Activated CD4-positive, alpha-beta T cell treated with anti-CD3 and anti-CD28 coated beads for 36 hours (primary cell): ENCODE results near the gene C9orf78. TPM values are rescaled to one million over a fixed set of nuclear protein-coding genes. Genes with fewer than 3 reads are reported as not detected.

Experiments used
- ATAC-seq: fragments of 200-7000 bp; cut with Tn5 transposase; one replicate; pipeline ENCODE4 v1.10.0; 2021; ENCODE audit warnings: mild to moderate bottlenecking, moderate library complexity
- CTCF ChIA-PET: fragments of 350-600 bp; sonication (Branson Sonifier 250); formaldehyde crosslinking; loops from one replicate; lab custom pipeline; 2021; ENCODE audit warnings: antibody characterized with exemption; lab: Charles Lee
- POLR2A ChIA-PET: fragments of 350-600 bp; sonication (Branson Sonifier 250); formaldehyde crosslinking; loops from one replicate; lab custom pipeline; 2021; ENCODE audit warnings: antibody characterized with exemption, inconsistent platforms; lab: Charles Lee
- DNase-seq: peaks from one replicate; pipeline ENCODE4 v3.0.0-alpha.2; 2020
- H3K27ac Mint-ChIP-seq: one replicate; pipeline ENCODE4 v1.8.0; 2021; ENCODE audit warnings: mixed read lengths
- H3K27me3 Mint-ChIP-seq: one replicate; pipeline ENCODE4 v1.8.0; 2021; ENCODE audit warnings: mixed read lengths
- H3K36me3 Mint-ChIP-seq: one replicate; pipeline ENCODE4 v1.8.0; 2021; ENCODE audit warnings: low read depth, mixed read lengths
- H3K4me1 Mint-ChIP-seq: one replicate; pipeline ENCODE4 v1.8.0; 2021; ENCODE audit warnings: mixed read lengths
- H3K4me3 Mint-ChIP-seq: one replicate; pipeline ENCODE4 v1.8.0; 2021; ENCODE audit warnings: mild to moderate bottlenecking, moderate library complexity, mixed read lengths
- H3K9me3 Mint-ChIP-seq: one replicate; pipeline ENCODE4 v1.8.0; 2021; ENCODE audit warnings: low read depth, mixed read lengths
- intact Hi-C, 2 experiments: fragments of 100-400 bp; cut with DNase I in 1 of 2; cut with micrococcal nuclease in 1 of 2; formaldehyde crosslinking; loops; one replicate each; pipeline versions ENCODE4 v1.14.2 to v1.15.1; 2022 to 2024; cut with DNase I, micrococcal nuclease
- total RNA-seq, 2 experiments: library from RNA; stranded (reverse); gene quantifications; one replicate each; pipeline ENCODE4 v1.2.3, GENCODE V29; 2021

C9orf78 gene
- total RNA-seq, 2 experiments from 2014 or later: 42.8 to 59.8 TPM

GRCh38 chr9:129867136-129868022 is 32.3 kb upstream of the C9orf78 start:
- intact Hi-C loops: loop anchor here (2.0 kb wide), 2 partner anchors 17 to 33 kb away; partner anchors contain the start of genes C9orf78 (in 1 of the 2) and USP20 (in 1 of the 2)
- peak overlapping the region; percentile 94 for H3K27ac Mint-ChIP-seq
- H3K27me3 Mint-ChIP-seq: no peaks in the 10 kb centered on the region
- DNase-seq (peak; percentile 61), ATAC-seq (no peak)
- H3K4me1 Mint-ChIP-seq: peaks cover 83% of the 10 kb centered on the region
- no peak overlapping the region for H3K4me3 Mint-ChIP-seq
- ChIA-PET CTCF (interaction anchor here (1.0 to 1.4 kb wide), 2 partner anchors 30 to 239 kb away, joined by 3 to 4 read pairs; no protein-coding TSS in a partner anchor), POLR2A (interaction anchor here (0.6 to 1.6 kb wide), 3 partner anchors 21 to 40 kb away, joined by 3 to 6 read pairs (median 5); no protein-coding TSS in a partner anchor)
- H3K9me3 Mint-ChIP-seq: no peaks in the 10 kb centered on the region
- peaks cover 37% of the 10 kb centered on the region for H3K36me3 Mint-ChIP-seq

- no peaks in the 10 kb centered on the region for H3K27me3 Mint-ChIP-seq
- ATAC-seq: peak; percentile 7
- POLR2A ChIA-PET: interaction anchor here (0.8 to 1.6 kb wide), 2 partner anchors 12 to 22 kb away, joined by 3 to 5 read pairs; no protein-coding TSS in a partner anchor
- CTCF ChIA-PET: interaction anchor here (0.6 to 1.2 kb wide), 2 partner anchors 25 to 74 kb away, joined by 3 to 4 read pairs; no protein-coding TSS in a partner anchor
- peaks cover 41% of the 10 kb centered on the region for H3K36me3 Mint-ChIP-seq
- H3K4me1 Mint-ChIP-seq: peaks cover 87% of the 10 kb centered on the region
- DNase-seq: peak; percentile 66
- H3K9me3 Mint-ChIP-seq: no peaks in the 10 kb centered on the region
- peak overlapping the region; percentile 29 for H3K4me3 Mint-ChIP-seq
- peak overlapping the region; percentile 94 for H3K27ac Mint-ChIP-seq
- intact Hi-C loops: loop anchor here in 1 of 2 experiments (2.0 kb wide), 1 partner anchor 18 kb away; no protein-coding TSS in a partner anchor
Observed at GRCh38 chr9:129866394-129867135, 31.5 kb upstream of the C9orf78 start.

- Mint-ChIP-seq H3K4me1 (peaks cover 88% of the 10 kb centered on the region), H3K4me3 (peak overlapping the region; percentile 29), H3K27ac (peak overlapping the region; percentile 94), H3K36me3 (peaks cover 42% of the 10 kb centered on the region), H3K27me3 (no peaks in the 10 kb centered on the region), H3K9me3 (no peaks in the 10 kb centered on the region)
- ATAC-seq (no peak), DNase-seq (no peak)
- ChIA-PET CTCF (interaction anchor here (0.5 to 1.2 kb wide), 2 partner anchors 26 to 209 kb away, joined by 3 to 4 read pairs; no protein-coding TSS in a partner anchor), POLR2A (interaction anchor here (0.8 to 1.6 kb wide), 2 partner anchors 13 to 23 kb away, joined by 3 to 5 read pairs; no protein-coding TSS in a partner anchor)
- intact Hi-C loops: loop anchor here in 1 of 2 experiments (2.0 kb wide), 1 partner anchor 19 kb away; no protein-coding TSS in a partner anchor
Observed at GRCh38 chr9:129865668-129866320, 30.7 kb upstream of the C9orf78 start.

- intact Hi-C loops: no loop called here
- no peaks in the 10 kb centered on the region for H3K27me3 Mint-ChIP-seq
Observed at GRCh38 chr9:129864991-129865647, 30.0 kb upstream of the C9orf78 start.

GRCh38 chr9:129863059-129863690 is 28.1 kb upstream of the C9orf78 start:
- peaks cover 43% of the 10 kb centered on the region for H3K36me3 Mint-ChIP-seq
- ATAC-seq (peak; percentile 70), DNase-seq (peak; percentile 83)
- peak overlapping the region; percentile 87 for H3K27ac Mint-ChIP-seq
- peak overlapping the region; percentile 32 for H3K4me3 Mint-ChIP-seq
- ChIA-PET CTCF (interaction anchor here (0.6 to 3.0 kb wide), 2 partner anchors 23 to 79 kb away, joined by 4 to 12 read pairs; no protein-coding TSS in a partner anchor), POLR2A (interaction anchor here (0.7 to 1.5 kb wide), 4 partner anchors 25 to 136 kb away, joined by 3 to 5 read pairs (median 3); no protein-coding TSS in a partner anchor)
- H3K27me3 Mint-ChIP-seq: no peaks in the 10 kb centered on the region
- H3K9me3 Mint-ChIP-seq: no peaks in the 10 kb centered on the region
- peaks cover 75% of the 10 kb centered on the region for H3K4me1 Mint-ChIP-seq
- intact Hi-C loops: loop anchor here in 1 of 2 experiments (1.0 kb wide), 1 partner anchor 28 kb away; the partner anchor contains the start of genes C9orf78 and USP20

More at GRCh38 chr9:129864991-129865647, 30.0 kb upstream of the C9orf78 start:
- DNase-seq (no peak), ATAC-seq (peak; percentile 20)
- ChIA-PET CTCF (interaction anchor here (0.5 to 1.2 kb wide), 4 partner anchors 10 to 210 kb away, joined by 3 to 5 read pairs (median 4); no protein-coding TSS in a partner anchor), POLR2A (interaction anchor here (0.6 to 1.6 kb wide), 5 partner anchors 24 to 57 kb away, joined by 3 to 5 read pairs (median 3); partner anchors contain the start of gene C9orf78)
- Mint-ChIP-seq H3K4me3 (no peak overlapping the region), H3K27ac (peak overlapping the region; percentile 94), H3K4me1 (peaks cover 90% of the 10 kb centered on the region), H3K9me3 (no peaks in the 10 kb centered on the region), H3K36me3 (peaks cover 38% of the 10 kb centered on the region)

- intact Hi-C loops: no loop called here
- H3K9me3 Mint-ChIP-seq: no peaks in the 10 kb centered on the region
- peaks cover 66% of the 10 kb centered on the region for H3K4me1 Mint-ChIP-seq
- H3K27me3 Mint-ChIP-seq: no peaks in the 10 kb centered on the region
- CTCF ChIA-PET: interaction anchor here (1.0 to 3.0 kb wide), 3 partner anchors 13 to 25 kb away, joined by 3 to 12 read pairs (median 4); no protein-coding TSS in a partner anchor
- no peak overlapping the region for H3K4me3 Mint-ChIP-seq
- POLR2A ChIA-PET: interaction anchor here (1.0 kb wide), 1 partner anchor 22 kb away, joined by 4 read pairs; no protein-coding TSS in a partner anchor
- ATAC-seq: no peak
- DNase-seq: no peak
- H3K27ac Mint-ChIP-seq: peak overlapping the region; percentile 90
- peaks cover 45% of the 10 kb centered on the region for H3K36me3 Mint-ChIP-seq
Observed at GRCh38 chr9:129861447-129861827, 26.4 kb upstream of the C9orf78 start.

GRCh38 chr9:129860653-129861446 is 25.8 kb upstream of the C9orf78 start:
- Mint-ChIP-seq H3K27me3 (no peaks in the 10 kb centered on the region), H3K9me3 (no peaks in the 10 kb centered on the region), H3K36me3 (peaks cover 45% of the 10 kb centered on the region), H3K27ac (peak overlapping the region; percentile 90), H3K4me3 (no peak overlapping the region), H3K4me1 (peaks cover 64% of the 10 kb centered on the region)
- peak; percentile 60 for ATAC-seq
- CTCF ChIA-PET: interaction anchor here (0.6 to 3.0 kb wide), 4 partner anchors 12 to 135 kb away, joined by 3 to 12 read pairs (median 4); no protein-coding TSS in a partner anchor
- POLR2A ChIA-PET: interaction anchor here (0.6 to 1.0 kb wide), 2 partner anchors 10 to 22 kb away, joined by 3 to 4 read pairs; no protein-coding TSS in a partner anchor
- intact Hi-C loops: no loop called here
- DNase-seq: peak; percentile 71

GRCh38 chr9:129858167-129858962 is 23.3 kb upstream of the C9orf78 start:
- Mint-ChIP-seq H3K27ac (peak overlapping the region; percentile 42), H3K9me3 (no peaks in the 10 kb centered on the region), H3K36me3 (peaks cover 54% of the 10 kb centered on the region), H3K4me3 (no peak overlapping the region), H3K4me1 (peaks cover 67% of the 10 kb centered on the region), H3K27me3 (no peaks in the 10 kb centered on the region)
- intact Hi-C loops: no loop called here
- CTCF ChIA-PET: interaction anchor here (0.7 to 1.1 kb wide), 2 partner anchors 30 to 197 kb away, joined by 4 to 5 read pairs; no protein-coding TSS in a partner anchor
- POLR2A ChIA-PET: interaction anchor here (0.6 kb wide), 1 partner anchor 91 kb away, joined by 3 read pairs; no protein-coding TSS in a partner anchor
- ATAC-seq (no peak), DNase-seq (no peak)
